CD4-positive, alpha-beta T cell treated with Interleukin-1 beta for 1 hour (primary cell): ENCODE results near the gene FAM43B.

Experiments
- DNase-seq, 2 donors: peaks; one replicate each; pipeline ENCODE4 v3.0.0-alpha.2; 2020 to 2022

FAM43B gene

DNA sequence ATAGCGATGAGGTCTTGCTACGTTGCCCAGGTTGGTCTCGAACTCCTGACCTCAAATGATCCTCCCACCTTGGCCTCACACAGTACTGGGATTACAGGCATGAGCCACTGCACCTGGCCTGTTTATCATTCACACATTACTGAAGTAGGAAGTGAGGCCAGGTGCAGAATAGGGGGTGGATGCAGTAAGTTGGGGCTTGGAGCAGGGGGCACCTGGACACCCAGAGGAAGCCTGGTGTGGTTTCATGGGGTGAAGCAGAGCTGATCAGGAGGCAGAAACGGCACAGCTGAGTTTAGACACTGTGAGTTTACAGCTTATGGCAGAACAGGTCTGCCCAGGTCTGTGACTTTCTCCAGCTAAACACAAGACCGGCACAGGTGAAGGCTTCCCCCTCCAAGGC lies 41.4 kb downstream of the FAM43B start:
- no peak for DNase-seq

DNA sequence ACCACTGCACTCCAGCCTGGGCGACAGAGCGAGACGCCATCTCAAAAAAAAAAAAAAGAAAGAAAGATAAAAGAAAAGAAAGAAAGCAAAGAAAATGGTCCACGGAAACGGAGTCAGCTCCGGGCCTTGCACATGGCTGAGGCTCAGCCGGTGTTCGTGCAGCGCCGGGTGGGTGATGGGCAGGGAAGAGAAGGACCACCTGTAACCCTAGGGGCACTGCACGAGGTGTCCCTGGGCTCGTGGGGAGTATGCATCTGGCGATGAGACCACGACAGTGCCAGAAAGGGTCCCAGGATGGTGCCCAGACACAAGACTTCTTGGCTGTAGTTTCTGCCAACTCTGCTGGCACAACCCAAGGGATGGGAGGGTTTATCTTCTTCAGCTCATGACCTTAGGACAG lies 42.4 kb downstream of the FAM43B start:
- DNase-seq, result no peak

DNA sequence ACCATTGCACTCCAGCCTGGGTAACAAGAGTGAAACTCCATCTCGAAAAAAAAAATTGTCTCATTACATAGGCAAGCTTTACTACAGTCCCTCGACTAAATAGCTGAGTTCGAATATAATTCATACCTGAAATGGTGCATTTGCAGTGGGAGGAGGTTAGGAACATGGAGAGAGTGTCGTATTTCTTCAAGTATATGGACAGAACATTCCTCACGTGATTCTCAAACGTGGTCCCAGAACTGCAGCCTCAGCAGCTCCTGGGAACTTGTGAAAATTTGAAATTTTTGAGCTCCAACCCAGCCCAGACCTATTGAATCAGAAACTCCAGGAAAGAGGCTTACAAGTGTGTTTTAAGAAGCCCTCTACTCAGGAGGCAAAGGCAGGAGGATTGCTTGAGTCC lies 43.7 kb downstream of the FAM43B start:
- no peak for DNase-seq

DNA sequence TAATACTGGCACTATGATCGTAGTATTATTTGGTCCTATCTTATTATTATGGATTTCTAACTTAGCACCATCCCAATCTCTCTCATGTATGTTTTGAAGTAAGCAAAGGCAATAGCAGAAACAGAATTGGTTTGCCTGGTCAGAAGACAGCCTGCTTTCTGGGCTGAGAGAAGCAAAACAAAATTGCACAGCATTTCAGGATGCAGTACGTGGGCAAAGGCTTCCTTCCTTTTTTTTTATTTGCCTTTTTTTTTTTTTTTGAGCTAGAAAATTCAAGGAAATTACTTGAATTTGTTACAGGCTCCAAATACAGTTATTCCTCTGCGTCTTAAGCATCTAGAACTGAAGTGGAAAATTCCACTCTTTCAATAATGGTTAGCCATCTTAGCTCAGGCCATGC lies 45.3 kb downstream of the FAM43B start:
- no peak for DNase-seq

DNA sequence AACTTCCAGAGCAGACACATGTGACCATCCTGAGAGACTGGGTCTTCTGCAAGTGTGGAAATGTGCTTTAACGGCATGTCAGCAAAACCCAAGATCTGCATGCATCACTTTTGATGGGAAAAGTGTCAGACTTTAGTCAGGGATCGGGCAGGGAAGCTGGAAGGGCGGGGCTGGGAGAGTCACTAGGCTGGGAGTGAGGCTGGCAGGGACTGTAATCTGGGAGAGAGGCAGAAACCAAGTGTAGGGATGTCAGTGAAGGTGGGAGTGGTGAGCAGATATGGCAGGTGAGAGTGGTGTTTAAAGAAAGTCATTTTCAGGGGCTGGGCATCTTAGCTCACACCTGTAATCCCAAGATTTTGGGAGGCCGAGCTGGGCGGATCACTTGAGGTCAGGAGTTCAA lies 47.8 kb downstream of the FAM43B start:
- no peak for DNase-seq

DNA sequence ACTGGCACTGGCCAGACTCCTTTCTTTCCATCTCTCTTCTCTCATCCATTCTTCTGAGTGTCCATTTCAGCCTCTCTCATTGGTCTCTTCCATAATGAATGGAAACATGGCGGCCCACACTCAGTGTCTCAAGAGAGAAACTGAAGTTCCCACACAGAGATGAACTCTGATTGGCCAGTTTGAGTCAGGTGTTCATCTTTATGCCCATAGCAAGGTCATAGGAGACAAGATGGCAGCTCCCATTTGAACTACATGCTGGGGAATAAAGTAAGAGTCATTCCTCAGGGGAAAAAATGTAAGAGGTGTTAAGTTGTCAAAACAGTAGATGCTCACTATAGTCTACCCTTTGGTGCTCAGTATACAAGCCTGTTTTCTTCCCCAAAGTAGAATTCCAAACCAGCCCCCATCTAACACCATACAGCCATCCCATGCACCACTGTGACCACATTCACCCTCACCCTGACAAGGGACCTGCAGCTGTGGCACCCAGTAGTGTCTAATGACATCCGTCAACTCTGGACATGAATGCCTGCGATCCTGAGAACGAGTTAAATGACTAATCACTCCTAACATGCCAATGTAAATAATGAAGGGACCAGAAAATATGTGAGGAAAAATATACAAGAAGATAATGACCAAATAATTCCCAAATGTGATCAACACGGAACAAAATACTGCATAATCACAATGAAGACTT lies 48.9 kb downstream of the FAM43B start:
- DNase-seq, result no peak

DNA sequence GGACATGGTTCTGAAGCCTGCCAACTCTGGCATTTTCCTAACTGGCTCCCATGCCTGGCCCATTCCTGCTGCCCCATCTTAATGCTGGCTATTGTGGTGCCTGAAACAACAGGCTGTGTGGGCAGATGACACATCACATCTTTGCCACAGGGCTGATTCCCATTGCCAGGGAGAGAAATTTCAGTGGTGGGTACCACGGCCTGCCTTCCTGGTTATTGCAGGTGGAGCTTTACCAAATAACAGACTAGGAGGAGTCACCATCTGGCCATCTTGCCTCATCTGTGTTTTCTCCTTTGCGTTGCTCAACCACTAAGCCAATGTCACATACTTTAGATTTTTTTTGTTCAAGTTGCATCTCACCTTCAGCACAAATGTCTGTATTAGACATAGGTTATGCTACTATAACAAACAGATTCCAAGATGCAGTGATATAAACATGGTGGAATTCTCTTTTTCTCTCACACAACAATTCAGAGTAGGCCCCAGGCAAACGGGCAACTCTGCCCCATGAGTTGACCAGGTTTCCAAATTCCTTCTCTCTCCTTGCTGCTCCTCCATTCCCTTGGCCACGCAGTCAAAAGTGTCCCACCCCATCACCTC lies 50.6 kb downstream of the FAM43B start:
- DNase-seq, result no peak

DNA sequence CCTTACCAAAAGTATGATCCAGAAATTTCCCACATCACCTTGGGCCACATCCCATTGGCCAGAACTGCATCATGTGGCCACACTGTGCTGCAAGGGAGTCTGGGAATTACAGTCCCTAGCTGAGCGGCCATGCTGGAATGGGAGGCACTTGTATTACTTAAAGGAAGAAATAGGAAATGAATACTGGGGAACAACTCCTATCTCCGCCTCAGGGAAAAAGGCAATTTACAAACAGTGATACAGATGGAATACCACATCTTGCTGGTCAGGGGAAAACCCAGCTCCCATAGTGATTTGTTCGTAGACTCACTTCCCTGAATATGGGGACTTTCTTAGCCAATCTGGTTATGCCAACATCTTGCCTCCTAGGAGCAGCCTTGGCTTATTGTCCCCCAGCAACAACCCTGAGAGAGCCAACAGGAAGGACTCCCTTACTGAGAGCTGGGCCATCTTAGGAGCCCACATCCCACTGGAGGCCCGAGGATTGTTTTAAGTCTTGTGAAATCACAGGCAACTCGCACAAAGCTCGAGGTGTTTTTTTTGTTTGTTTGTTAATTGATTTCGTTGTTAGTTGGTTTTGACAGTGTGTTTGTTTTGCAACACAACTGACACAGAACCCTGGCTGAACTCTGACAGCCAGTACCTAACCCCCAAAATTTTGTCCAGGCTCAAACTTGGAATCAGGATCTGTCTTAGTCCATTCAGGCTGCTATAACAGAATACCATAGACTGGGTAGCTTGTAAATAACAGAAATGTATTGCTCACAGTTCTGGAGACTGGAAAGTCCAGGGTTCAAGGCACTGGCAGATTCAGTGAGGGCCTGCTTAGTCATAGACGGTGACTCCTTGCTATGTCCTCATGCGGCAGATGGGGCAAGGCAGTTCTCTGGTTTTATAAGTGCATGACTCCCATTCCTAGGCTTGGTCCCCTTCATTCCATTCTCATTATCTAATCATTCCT lies 51.4 kb downstream of the FAM43B start:
- DNase-seq, result peak in 1 of 2 donors; percentile 39
